ENCODE results near the gene HOXD9.
A peak's percentile ranks its signal among the peaks of the same experiment; 100 is the strongest.

DNA sequence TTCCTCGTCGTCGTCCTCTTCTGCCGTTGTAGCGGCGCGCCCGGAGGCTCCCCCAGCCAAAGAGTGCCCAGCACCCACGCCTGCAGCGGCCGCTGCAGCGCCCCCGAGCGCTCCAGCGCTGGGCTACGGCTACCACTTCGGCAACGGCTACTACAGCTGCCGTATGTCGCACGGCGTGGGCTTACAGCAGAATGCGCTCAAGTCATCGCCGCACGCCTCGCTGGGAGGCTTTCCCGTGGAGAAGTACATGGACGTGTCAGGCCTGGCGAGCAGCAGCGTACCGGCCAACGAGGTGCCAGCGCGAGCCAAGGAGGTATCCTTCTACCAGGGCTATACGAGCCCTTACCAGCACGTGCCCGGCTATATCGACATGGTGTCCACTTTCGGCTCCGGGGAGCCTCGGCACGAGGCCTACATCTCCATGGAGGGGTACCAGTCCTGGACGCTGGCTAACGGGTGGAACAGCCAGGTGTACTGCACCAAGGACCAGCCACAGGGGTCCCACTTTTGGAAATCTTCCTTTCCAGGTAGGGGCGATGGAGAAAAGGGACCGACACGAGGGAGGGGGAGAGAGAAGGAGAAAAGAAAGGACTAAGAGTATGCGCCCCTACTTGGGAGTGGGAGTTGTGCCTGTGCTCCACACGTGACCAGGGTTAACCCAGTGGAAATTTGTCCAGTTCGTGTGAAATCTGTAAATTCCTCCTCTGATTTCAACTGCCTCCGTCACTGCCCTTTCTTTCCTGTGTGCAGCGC is 29.2 kb upstream of the HOXD9 start:
- TF ChIP-seq, protein P1, sequence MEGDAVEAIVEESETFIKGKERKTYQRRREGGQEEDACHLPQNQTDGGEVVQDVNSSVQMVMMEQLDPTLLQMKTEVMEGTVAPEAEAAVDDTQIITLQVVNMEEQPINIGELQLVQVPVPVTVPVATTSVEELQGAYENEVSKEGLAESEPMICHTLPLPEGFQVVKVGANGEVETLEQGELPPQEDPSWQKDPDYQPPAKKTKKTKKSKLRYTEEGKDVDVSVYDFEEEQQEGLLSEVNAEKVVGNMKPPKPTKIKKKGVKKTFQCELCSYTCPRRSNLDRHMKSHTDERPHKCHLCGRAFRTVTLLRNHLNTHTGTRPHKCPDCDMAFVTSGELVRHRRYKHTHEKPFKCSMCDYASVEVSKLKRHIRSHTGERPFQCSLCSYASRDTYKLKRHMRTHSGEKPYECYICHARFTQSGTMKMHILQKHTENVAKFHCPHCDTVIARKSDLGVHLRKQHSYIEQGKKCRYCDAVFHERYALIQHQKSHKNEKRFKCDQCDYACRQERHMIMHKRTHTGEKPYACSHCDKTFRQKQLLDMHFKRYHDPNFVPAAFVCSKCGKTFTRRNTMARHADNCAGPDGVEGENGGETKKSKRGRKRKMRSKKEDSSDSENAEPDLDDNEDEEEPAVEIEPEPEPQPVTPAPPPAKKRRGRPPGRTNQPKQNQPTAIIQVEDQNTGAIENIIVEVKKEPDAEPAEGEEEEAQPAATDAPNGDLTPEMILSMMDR (conservative IDR thresholded peaks at IDR 0.05; ENCODE audit: low read depth, low read length) = peak; percentile 26; the same call in 1 of the 2 replicates
- TF ChIP-seq EZH2 (IDR thresholded peaks at IDR 0.05; ENCODE audit: low read length, unreplicated experiment) (no peak), EZH2phosphoT487 (IDR thresholded peaks at IDR 0.05; ENCODE audit: borderline replicate concordance, low read length) (no peak)

Measured in PC-3 (cell line).